ENCODE results near the gene TNRC18.

Gene TNRC18

DNA sequence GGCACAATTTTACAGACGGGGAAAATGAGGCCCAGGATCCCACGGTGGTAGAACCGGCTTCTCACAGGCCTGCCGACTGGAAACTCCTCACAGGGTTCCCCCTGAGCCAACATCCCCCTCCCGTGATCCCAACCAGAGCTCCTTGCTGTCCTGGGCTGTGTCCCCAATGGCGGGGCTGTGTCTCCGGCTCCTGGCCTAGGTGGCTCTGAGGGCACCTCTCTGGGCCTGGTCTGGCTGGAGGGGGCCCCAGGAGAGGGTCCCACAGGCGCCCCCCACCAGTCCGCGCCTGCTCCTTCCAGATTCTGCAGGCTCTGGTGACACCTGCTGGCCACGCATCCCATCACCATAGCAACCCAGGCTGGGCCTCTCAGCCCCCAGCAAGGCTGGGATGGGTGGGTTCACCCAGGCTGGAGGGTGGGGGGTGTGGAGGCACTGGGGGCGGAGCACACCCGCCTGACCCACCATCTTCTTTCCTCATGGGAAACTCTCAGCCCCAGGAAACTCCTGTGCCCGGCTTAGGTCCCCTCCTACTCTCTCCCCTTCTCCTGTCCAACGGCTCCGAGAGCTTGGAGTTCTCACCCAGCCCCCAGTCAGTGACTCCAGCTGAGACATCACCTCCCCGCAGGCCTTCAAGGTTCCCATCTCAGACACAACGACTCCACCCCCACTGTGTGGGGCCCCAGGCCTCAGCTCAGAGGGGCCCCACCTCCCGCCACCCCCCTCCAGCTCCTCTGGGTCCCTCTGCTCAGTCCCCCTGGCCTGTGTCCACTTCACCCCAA, 27.1 kb upstream of the TNRC18 start:
- DNase-seq (ENCODE audit: low spot score), result peak; percentile 22

GRCh38 chr7:5448378-5449037, 24.9 kb upstream of the TNRC18 start:
- no peak for DNase-seq (ENCODE audit: low spot score)

- no peak for DNase-seq (ENCODE audit: low spot score)
Observed at GRCh38 chr7:5445981-5446594, 22.5 kb upstream of the TNRC18 start.

DNA sequence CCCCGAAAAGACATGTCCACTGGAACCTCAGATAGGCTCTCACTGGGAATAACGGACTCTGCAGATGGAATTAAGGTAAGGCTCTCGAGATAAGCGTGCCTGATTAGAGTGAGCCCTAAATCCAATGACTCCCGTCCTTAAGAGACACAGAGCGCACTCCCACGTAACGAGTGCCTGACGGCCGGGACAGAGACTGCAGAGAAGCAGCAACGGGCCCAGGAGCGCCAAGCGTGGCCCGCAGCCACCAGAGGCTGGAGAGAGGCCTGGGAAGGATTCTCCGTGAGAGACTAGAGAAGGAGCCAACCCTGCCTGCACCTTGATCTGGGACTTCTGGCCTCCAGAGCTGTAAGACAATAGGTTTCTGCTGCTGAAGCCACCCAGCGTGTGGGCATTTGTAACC, 20.0 kb upstream of the TNRC18 start:
- no peak for DNase-seq (ENCODE audit: low spot score)

GRCh38 chr7:5442757-5443305, 19.2 kb upstream of the TNRC18 start:
- no peak for DNase-seq (ENCODE audit: low spot score)

DNA sequence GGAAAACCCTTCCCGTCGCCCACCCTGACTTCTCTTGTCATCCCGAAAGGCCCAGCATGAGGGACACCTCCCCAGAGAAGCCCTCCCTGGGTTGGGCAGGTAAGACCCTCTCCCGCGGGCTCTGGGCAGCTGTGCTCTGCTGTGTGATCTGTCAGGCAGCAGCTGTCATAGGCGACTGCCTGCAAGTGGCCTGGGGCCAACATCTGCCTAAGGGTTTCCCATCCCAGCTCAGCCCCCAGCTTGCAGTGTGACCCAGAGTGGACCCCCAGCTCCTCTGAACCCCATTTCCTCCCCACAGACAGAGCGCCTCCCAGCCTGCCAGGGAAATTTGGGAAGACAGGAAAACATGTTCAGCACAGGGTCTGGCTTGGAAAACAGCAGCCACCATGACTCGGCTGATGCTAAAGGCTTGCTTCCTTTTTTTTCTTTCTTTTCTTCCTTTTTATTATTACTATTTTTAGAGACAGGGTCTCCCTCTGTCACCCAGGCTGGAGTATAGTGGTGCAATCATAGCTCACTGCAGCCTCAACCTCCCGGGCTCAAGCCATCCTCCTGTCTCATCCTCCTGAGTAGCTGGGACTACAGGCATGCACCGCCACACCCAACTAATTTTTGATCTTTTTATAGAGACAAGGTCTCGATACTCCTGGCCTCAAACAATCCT, 18.3 kb upstream of the TNRC18 start:
- DNase-seq (ENCODE audit: low spot score), result no peak

DNA sequence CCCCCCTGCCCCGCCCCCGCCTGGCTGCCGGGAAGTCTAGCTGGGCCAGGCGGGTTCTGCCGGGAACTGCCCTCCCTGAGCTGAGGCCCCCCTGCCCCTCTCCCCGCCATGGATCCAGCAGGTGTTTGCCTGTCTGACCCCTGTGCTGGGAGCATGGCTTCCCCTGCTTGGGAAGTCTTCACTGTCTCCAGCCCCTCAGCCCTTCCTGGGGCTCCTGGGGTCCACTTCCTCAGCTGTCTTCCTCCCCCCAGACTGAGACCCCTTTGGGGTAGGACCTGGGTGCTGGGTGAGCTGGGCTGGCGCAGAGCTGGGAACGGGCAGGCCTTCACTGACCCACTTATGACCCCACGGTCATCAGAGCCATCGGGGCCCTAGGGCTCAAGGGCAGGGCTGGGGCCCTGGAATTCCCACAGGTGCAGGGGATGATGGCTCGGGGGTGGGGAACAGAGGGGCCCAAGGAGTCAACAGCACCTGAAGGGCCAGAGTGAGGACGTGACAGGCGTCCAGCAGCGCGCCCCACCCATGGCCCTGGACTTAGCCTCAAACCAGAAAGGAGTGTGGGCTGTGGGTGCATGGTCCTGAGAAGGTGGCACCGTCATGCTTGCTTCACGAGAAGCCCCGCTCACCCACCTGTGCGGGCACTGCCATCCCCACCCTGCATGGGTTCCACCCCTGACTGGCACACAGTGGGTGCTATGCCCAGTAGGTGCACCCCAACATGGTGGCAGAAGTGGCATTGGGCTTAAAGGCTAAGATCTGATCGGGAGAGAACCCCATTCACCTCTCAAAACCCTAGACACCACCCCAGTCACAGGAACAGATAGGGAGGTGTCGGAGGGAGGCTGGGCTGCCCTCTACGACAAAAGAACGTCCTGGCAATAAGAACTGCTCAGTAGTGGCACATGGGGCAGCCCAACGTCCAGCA, 16.2 kb upstream of the TNRC18 start:
- DNase-seq (ENCODE audit: low spot score), result no peak

- no peak for DNase-seq (ENCODE audit: low spot score)
Observed at GRCh38 chr7:5439209-5439571, 15.6 kb upstream of the TNRC18 start.

GRCh38 chr7:5437987-5438386, 14.4 kb upstream of the TNRC18 start:
- no peak for DNase-seq (ENCODE audit: low spot score)

- no peak for DNase-seq (ENCODE audit: low spot score)
Observed at GRCh38 chr7:5437348-5437892, 13.8 kb upstream of the TNRC18 start.

DNA sequence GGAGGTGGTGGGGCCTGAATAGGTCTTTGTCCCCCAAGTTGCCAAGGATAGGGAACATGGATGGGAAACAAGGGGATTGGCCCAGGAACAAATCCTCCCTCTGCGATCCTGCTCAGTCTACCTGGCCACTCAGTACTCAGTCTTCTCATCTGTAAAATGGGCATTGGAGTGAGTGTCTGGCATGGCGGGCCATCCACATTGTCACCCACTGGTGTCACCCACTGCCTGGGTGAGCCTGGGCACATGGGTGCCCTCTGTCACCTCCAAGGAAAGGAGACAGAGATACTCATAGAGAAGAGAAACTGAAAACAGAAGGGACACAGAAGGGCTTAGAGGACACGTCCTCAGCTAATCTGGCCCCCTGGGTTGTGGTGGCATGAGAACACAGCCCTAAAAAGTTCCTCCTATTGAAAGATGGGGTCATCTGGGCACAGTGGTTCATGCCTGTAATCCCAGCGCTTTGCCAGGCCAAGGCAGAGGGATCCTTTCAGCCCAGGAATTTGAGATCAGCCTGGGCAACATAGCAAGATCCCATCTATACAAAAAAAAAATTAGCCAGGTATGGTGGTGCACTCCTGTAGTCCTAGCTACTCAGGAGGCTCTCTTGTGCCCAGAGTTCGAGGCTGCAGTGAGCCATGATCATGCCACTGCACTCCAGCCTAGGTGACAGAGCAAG, 12.5 kb upstream of the TNRC18 start:
- DNase-seq (ENCODE audit: low spot score), result no peak

DNA sequence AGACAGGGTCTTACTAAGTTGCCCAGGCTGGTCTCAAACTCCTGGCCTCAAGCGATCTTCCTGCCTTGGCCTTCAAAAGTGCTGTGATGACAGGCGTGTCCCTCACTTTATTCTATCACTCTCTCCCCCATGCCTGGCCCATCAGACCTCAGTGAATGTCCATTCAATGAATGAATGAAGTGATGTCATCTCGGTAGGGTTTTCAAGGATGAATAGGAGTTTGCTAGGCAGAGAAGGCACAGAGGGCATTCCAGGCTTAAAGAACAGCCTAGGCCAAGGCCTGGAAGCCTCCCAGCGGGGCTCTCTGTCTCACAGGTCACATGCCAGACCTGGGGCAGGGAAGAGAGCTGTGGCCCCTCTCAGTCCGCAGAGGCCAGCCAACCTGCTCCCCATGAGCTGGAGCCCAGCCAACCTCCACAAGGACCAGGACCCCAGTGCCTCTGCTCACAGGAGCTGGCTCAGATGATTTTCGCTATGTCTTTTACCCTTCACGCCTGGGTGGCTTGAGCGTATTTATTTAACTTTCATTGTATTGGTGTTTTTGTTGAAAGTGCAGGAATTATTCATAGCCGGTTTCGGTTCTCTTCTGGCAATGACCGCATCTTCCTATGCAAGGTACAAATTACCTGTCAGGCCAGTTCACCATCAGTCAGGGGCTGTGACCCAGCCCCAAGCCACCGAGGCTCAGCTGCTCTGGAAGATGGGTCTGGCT, 11.8 kb upstream of the TNRC18 start:
- no peak for DNase-seq (ENCODE audit: low spot score)

DNA sequence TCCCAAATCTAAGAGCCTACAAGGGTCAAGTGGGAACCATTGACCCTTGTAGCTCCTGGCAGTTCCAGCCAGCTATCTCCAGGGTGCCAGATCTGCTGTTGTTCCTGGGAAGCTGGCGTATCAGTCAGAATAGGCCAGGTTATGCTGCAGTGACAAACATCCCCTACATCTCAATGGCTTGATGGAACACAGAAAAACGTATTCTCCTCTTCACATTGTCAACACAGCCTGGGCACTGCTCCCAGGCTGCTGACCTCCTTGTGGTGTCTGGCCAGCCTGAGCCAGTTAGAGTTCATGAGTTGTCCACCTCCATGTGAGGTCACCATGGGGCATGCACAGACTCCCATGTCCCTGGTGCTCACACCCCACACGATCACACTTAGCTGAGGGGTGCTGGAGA, 9.5 kb upstream of the TNRC18 start:
- DNase-seq (ENCODE audit: low spot score), result no peak

GRCh38 chr7:5432691-5433090, 9.1 kb upstream of the TNRC18 start:
- DNase-seq (ENCODE audit: low spot score), result no peak

- DNase-seq (ENCODE audit: low spot score), result no peak
Observed at GRCh38 chr7:5431560-5432015, 8.0 kb upstream of the TNRC18 start.

GRCh38 chr7:5430612-5430947, 6.9 kb upstream of the TNRC18 start:
- no peak for DNase-seq (ENCODE audit: low spot score)

DNA sequence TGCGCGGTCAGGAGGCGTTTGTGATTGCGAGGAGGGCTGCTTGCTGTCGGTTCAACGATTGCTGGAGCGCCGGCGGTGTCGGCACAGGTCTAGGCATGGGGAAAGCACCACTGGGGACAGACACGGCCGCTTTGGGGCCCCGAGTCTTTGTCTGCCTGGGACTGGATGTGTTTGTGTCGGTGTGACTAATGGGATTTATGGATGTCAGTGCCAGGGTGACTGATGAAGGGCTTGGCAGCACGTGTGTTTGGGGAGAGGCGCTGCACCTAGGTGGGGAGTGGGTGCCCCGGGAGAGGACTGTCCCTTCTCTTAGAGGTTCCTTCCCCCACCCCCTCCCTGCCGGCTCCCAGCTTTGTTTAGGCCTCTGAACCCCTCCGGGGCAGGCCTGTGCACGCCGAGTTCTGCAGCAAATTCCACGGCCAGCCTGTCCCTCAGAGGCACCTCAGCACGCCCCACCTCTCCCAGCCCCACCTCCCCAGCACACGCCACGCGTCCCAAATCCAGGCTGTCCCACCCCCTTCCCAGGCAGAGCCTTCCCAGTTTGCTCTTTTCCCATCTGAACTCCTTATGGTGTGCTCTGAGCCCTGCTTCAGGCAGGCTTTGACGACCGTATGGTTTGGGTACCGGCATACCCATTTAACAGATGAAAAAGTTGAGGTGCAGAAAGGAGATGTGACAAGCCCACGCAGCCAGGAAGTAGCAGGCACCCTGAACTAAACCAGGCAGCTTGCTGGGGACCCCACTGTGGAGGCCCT, 6.4 kb upstream of the TNRC18 start:
- no peak for DNase-seq (ENCODE audit: low spot score)

- no peak for DNase-seq (ENCODE audit: low spot score)
Observed at GRCh38 chr7:5429253-5429856, 5.7 kb upstream of the TNRC18 start.
